Memory B cell (primary cell): Measurements from ENCODE around the gene MARK1.

Source experiments
- ATAC-seq: fragments of 150-1000 bp; cut with Tn5 transposase; 2 replicates; pipeline ENCODE4 v1.10.0; 2021; ENCODE audit warnings: low read depth, mild to moderate bottlenecking, moderate library complexity
- DNase-seq, 2 donors: peaks; one replicate each; pipeline ENCODE4 v3.0.0; 2022; ENCODE audit warnings: low spot score in 2 of 2
- H3K27ac Mint-ChIP-seq: one replicate; pipeline ENCODE4 v1.8.0; 2022; ENCODE audit warnings: mild to moderate bottlenecking, moderate library complexity, mixed read lengths
- H3K27me3 Mint-ChIP-seq: one replicate; pipeline ENCODE4 v1.8.0; 2022; ENCODE audit warnings: mixed read lengths
- H3K36me3 Mint-ChIP-seq: one replicate; pipeline ENCODE4 v1.8.0; 2022; ENCODE audit warnings: mild to moderate bottlenecking, mixed read lengths
- H3K4me1 Mint-ChIP-seq: one replicate; pipeline ENCODE4 v1.8.0; 2022; ENCODE audit warnings: mixed read lengths
- H3K4me3 Mint-ChIP-seq: one replicate; pipeline ENCODE4 v1.8.0; 2022; ENCODE audit warnings: mild to moderate bottlenecking, moderate library complexity, mixed read lengths
- H3K9me3 Mint-ChIP-seq: one replicate; pipeline ENCODE4 v1.8.0; 2022; ENCODE audit warnings: mixed read lengths

The MARK1 gene

GRCh38 chr1:220696226-220696862, 168.4 kb downstream of the MARK1 start:
- no peaks in the 10 kb centered on the region for H3K9me3 Mint-ChIP-seq
- ATAC-seq (no peak), DNase-seq (no peak)
- H3K36me3 Mint-ChIP-seq = peaks cover 8% of the 10 kb centered on the region
- peaks cover 3% of the 10 kb centered on the region for H3K27me3 Mint-ChIP-seq
- H3K27ac Mint-ChIP-seq = no peak overlapping the region
- H3K4me3 Mint-ChIP-seq = no peak overlapping the region
- H3K4me1 Mint-ChIP-seq = peaks cover 9% of the 10 kb centered on the region

- Mint-ChIP-seq H3K27ac (no peak overlapping the region), H3K36me3 (peaks cover 8% of the 10 kb centered on the region), H3K4me1 (peaks cover 7% of the 10 kb centered on the region), H3K27me3 (peaks cover 3% of the 10 kb centered on the region), H3K4me3 (no peak overlapping the region), H3K9me3 (no peaks in the 10 kb centered on the region)
- ATAC-seq (no peak), DNase-seq (no peak)
Observed at GRCh38 chr1:220696863-220697231, 168.9 kb downstream of the MARK1 start.

- H3K36me3 Mint-ChIP-seq = peaks cover 8% of the 10 kb centered on the region
- peaks cover 9% of the 10 kb centered on the region for H3K4me1 Mint-ChIP-seq
- H3K27me3 Mint-ChIP-seq = peaks cover 6% of the 10 kb centered on the region
- DNase-seq (no peak), ATAC-seq (no peak)
- H3K9me3 Mint-ChIP-seq = no peaks in the 10 kb centered on the region
- no peak overlapping the region for H3K27ac Mint-ChIP-seq
- no peak overlapping the region for H3K4me3 Mint-ChIP-seq
Observed at GRCh38 chr1:220697326-220697725, 169.4 kb downstream of the MARK1 start.

- ATAC-seq (no peak), DNase-seq (no peak)
- Mint-ChIP-seq H3K36me3 (peaks cover 8% of the 10 kb centered on the region), H3K27ac (no peak overlapping the region), H3K27me3 (peaks cover 4% of the 10 kb centered on the region), H3K9me3 (no peaks in the 10 kb centered on the region), H3K4me1 (peaks cover 5% of the 10 kb centered on the region), H3K4me3 (no peak overlapping the region)
Observed at GRCh38 chr1:220698607-220699016, 170.7 kb downstream of the MARK1 start.

GRCh38 chr1:220699044-220699443, 171.1 kb downstream of the MARK1 start:
- ATAC-seq (no peak), DNase-seq (no peak)
- peaks cover 8% of the 10 kb centered on the region for H3K36me3 Mint-ChIP-seq
- H3K27me3 Mint-ChIP-seq = peaks cover 4% of the 10 kb centered on the region
- no peak overlapping the region for H3K27ac Mint-ChIP-seq
- peaks cover 5% of the 10 kb centered on the region for H3K4me1 Mint-ChIP-seq
- H3K9me3 Mint-ChIP-seq = no peaks in the 10 kb centered on the region
- no peak overlapping the region for H3K4me3 Mint-ChIP-seq

- Mint-ChIP-seq H3K27me3 (peaks cover 4% of the 10 kb centered on the region), H3K9me3 (no peaks in the 10 kb centered on the region), H3K36me3 (peaks cover 8% of the 10 kb centered on the region), H3K27ac (no peak overlapping the region), H3K4me3 (no peak overlapping the region), H3K4me1 (peaks cover 5% of the 10 kb centered on the region)
- no peak for DNase-seq
- no peak for ATAC-seq
Observed at GRCh38 chr1:220700556-220701179, 172.7 kb downstream of the MARK1 start.

- H3K9me3 Mint-ChIP-seq = no peaks in the 10 kb centered on the region
- H3K36me3 Mint-ChIP-seq = peaks cover 8% of the 10 kb centered on the region
- H3K27me3 Mint-ChIP-seq = peaks cover 4% of the 10 kb centered on the region
- DNase-seq = no peak
- H3K4me1 Mint-ChIP-seq = peaks cover 9% of the 10 kb centered on the region
- peak; percentile 45 for ATAC-seq
- no peak overlapping the region for H3K27ac Mint-ChIP-seq
- no peak overlapping the region for H3K4me3 Mint-ChIP-seq
Observed at GRCh38 chr1:220701974-220702373, 174.0 kb downstream of the MARK1 start.

GRCh38 chr1:220702733-220703270, 174.9 kb downstream of the MARK1 start:
- Mint-ChIP-seq H3K27ac (no peak overlapping the region), H3K4me1 (peaks cover 9% of the 10 kb centered on the region), H3K9me3 (no peaks in the 10 kb centered on the region), H3K4me3 (no peak overlapping the region), H3K27me3 (peaks cover 4% of the 10 kb centered on the region), H3K36me3 (peaks cover 4% of the 10 kb centered on the region)
- DNase-seq (no peak), ATAC-seq (no peak)

- no peak overlapping the region for H3K4me3 Mint-ChIP-seq
- DNase-seq (no peak), ATAC-seq (no peak)
- H3K36me3 Mint-ChIP-seq = peaks cover 2% of the 10 kb centered on the region
- H3K9me3 Mint-ChIP-seq = no peaks in the 10 kb centered on the region
- H3K27ac Mint-ChIP-seq = no peak overlapping the region
- peaks cover 4% of the 10 kb centered on the region for H3K27me3 Mint-ChIP-seq
- peaks cover 9% of the 10 kb centered on the region for H3K4me1 Mint-ChIP-seq
Observed at GRCh38 chr1:220703305-220703704, 175.4 kb downstream of the MARK1 start.

GRCh38 chr1:220705782-220706181, 177.8 kb downstream of the MARK1 start:
- H3K4me1 Mint-ChIP-seq = peaks cover 22% of the 10 kb centered on the region
- H3K9me3 Mint-ChIP-seq = no peaks in the 10 kb centered on the region
- H3K36me3 Mint-ChIP-seq = no peaks in the 10 kb centered on the region
- ATAC-seq (no peak), DNase-seq (no peak)
- no peak overlapping the region for H3K27ac Mint-ChIP-seq
- H3K4me3 Mint-ChIP-seq = no peak overlapping the region
- H3K27me3 Mint-ChIP-seq = peaks cover 4% of the 10 kb centered on the region

GRCh38 chr1:220706480-220706879, 178.5 kb downstream of the MARK1 start:
- H3K9me3 Mint-ChIP-seq = no peaks in the 10 kb centered on the region
- ATAC-seq (no peak), DNase-seq (no peak)
- H3K27me3 Mint-ChIP-seq = peaks cover 4% of the 10 kb centered on the region
- H3K4me3 Mint-ChIP-seq = no peak overlapping the region
- H3K4me1 Mint-ChIP-seq = peaks cover 29% of the 10 kb centered on the region
- no peaks in the 10 kb centered on the region for H3K36me3 Mint-ChIP-seq
- no peak overlapping the region for H3K27ac Mint-ChIP-seq

- Mint-ChIP-seq H3K4me1 (peaks cover 29% of the 10 kb centered on the region), H3K27me3 (peaks cover 2% of the 10 kb centered on the region), H3K27ac (no peak overlapping the region), H3K36me3 (no peaks in the 10 kb centered on the region), H3K4me3 (no peak overlapping the region), H3K9me3 (no peaks in the 10 kb centered on the region)
- ATAC-seq (no peak), DNase-seq (no peak)
Observed at GRCh38 chr1:220707160-220707559, 179.2 kb downstream of the MARK1 start.

GRCh38 chr1:220708244-220708643, 180.3 kb downstream of the MARK1 start:
- Mint-ChIP-seq H3K4me3 (no peak overlapping the region), H3K36me3 (no peaks in the 10 kb centered on the region), H3K27me3 (no peaks in the 10 kb centered on the region), H3K27ac (no peak overlapping the region), H3K9me3 (no peaks in the 10 kb centered on the region), H3K4me1 (peaks cover 27% of the 10 kb centered on the region)
- DNase-seq = no peak
- no peak for ATAC-seq

- Mint-ChIP-seq H3K27me3 (no peaks in the 10 kb centered on the region), H3K4me3 (peak overlapping the region; percentile 48), H3K27ac (no peak overlapping the region), H3K36me3 (no peaks in the 10 kb centered on the region), H3K9me3 (no peaks in the 10 kb centered on the region), H3K4me1 (peaks cover 27% of the 10 kb centered on the region)
- no peak for DNase-seq
- ATAC-seq = peak; percentile 67
Observed at GRCh38 chr1:220708936-220709801, 181.2 kb downstream of the MARK1 start.
